AG04449 (cell line): ENCODE results near the gene TMEM217.

Experiments
- CTCF ChIA-PET: fragments of 350-600 bp; formaldehyde crosslinking; extraction: SDS; loops from one replicate; lab custom pipeline; 2021; ENCODE audit warnings: antibody characterized with exemption; lab: Yijun Ruan, JAX
- POLR2A ChIA-PET: fragments of 400-600, 350-600 bp; formaldehyde crosslinking; extraction: SDS; loops from one replicate; lab custom pipeline; 2020; ENCODE audit warnings: antibody characterized with exemption, inconsistent platforms; lab: Yijun Ruan, JAX
- DNase-seq: peaks from one replicate; pipeline ENCODE4 v3.0.0-alpha.2; 2010; ENCODE audit warnings: low read depth, low spot score
- H3K4me3 ChIP-seq: 2 replicates; pipeline ENCODE4 v1.5.1; 2011; ENCODE audit warnings: low read depth, mild to moderate bottlenecking, control low read depth, low read length
- CTCF ChIP-seq: IDR thresholded peaks from one replicate; pipeline ENCODE4 v1.5.1; 2011; ENCODE audit warnings: mild to moderate bottlenecking, moderate library complexity, low read length, control low read depth, inconsistent platforms; ENCODE audit not compliant: insufficient read depth; ENCODE audit errors: missing control alignments

The TMEM217 gene

DNA sequence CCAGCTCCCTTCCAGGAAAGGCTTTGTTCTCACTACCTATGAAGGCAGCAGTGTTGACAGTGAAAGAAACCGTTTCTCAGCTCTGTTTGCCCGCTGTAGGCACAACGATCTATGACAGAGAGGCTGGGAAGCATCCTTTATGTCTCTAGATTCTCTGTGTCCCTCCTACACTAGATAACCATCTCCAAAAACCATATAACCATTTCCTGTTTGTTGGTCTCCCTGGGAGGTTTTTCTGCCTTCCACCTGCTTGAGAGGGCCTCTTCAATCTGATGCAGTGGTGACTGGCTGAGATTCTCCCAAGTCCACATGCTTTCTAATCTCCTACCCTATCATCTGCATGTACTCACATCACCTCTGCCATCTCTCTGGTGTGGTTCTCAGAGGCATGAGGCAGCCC lies 32.0 kb upstream of the TMEM217 start:
- ChIA-PET CTCF (interaction anchor here (0.9 kb wide), 1 partner anchor 24 kb away, joined by 3 read pairs; no protein-coding TSS in a partner anchor), POLR2A (interaction anchor here (0.6 kb wide), 1 partner anchor 42 kb away, joined by 4 read pairs; no protein-coding TSS in a partner anchor)
- no peak overlapping the region for H3K4me3 ChIP-seq
- DNase-seq: no peak
- TF ChIP-seq CTCF: no peak

GRCh38 chr6:37288247-37288646 lies 30.3 kb upstream of the TMEM217 start:
- TF ChIP-seq CTCF: no peak
- ChIA-PET POLR2A (no interaction called here), CTCF (interaction anchor here (1.9 kb wide), 1 partner anchor 14 kb away, joined by 5 read pairs; no protein-coding TSS in a partner anchor)
- no peak overlapping the region for H3K4me3 ChIP-seq
- no peak for DNase-seq

- ChIA-PET CTCF (interaction anchor here (0.9 to 1.9 kb wide), 2 partner anchors 14 to 270 kb away, joined by 3 to 5 read pairs; no protein-coding TSS in a partner anchor), POLR2A (no interaction called here)
Observed at GRCh38 chr6:37287519-37288157, 29.7 kb upstream of the TMEM217 start.

DNA sequence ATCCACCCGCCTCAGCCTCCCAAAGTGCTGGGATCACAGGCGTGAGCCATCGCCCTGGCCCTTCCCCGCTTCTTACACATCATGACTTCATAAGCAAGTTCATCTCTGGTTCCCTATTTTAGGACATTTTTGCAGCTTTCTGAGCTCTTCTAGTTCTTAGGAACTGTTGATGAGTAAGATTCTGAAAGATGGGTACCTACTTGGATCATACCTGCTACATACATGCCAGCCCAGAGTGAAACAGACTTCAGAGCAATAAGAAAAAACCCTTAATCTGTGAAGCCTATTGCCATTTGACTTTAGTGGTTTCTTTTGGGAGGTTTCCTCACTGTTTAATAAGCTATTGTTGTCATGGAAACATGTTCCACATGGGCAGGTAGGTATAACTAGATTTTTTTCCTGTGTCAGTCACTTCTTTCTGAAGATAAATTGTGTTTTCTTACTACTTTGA lies 27.9 kb upstream of the TMEM217 start:
- POLR2A ChIA-PET: interaction anchor here (0.6 kb wide), 1 partner anchor 7 kb away, joined by 3 read pairs; no protein-coding TSS in a partner anchor
- TF ChIP-seq CTCF: no peak
- CTCF ChIA-PET: interaction anchor here (1.2 to 1.9 kb wide), 3 partner anchors 16 to 38 kb away, joined by 3 to 7 read pairs (median 3); no protein-coding TSS in a partner anchor
- H3K4me3 ChIP-seq: no peak overlapping the region
- DNase-seq: no peak

More at GRCh38 chr6:37287519-37288157, 29.7 kb upstream of the TMEM217 start:
- no peak for DNase-seq
- H3K4me3 ChIP-seq: no peak overlapping the region
- no peak for TF ChIP-seq CTCF

- ChIA-PET POLR2A (no interaction called here), CTCF (interaction anchor here (1.0 to 1.9 kb wide), 2 partner anchors 39 to 267 kb away, joined by 4 to 7 read pairs; no protein-coding TSS in a partner anchor)
- no peak for DNase-seq
- no peak for TF ChIP-seq CTCF
- H3K4me3 ChIP-seq: no peak overlapping the region
Observed at GRCh38 chr6:37284781-37285180, 26.8 kb upstream of the TMEM217 start.

GRCh38 chr6:37283671-37284151 lies 25.8 kb upstream of the TMEM217 start:
- POLR2A ChIA-PET: no interaction called here
- TF ChIP-seq CTCF: no peak
- CTCF ChIA-PET: interaction anchor here (0.5 to 1.1 kb wide), 3 partner anchors 12 to 64 kb away, joined by 3 to 4 read pairs (median 3); no protein-coding TSS in a partner anchor
- H3K4me3 ChIP-seq: no peak overlapping the region
- no peak for DNase-seq
